NB4 (cell line): ENCODE measurements around the gene CHD2.

Source experiments
- POLR2A ChIP-seq: IDR thresholded peaks from 2 replicates; pipeline ENCODE4 v1.6.1; 2011; ENCODE audit warnings: mild to moderate bottlenecking; ENCODE audit not compliant: insufficient read length; ENCODE audit errors: extremely low read depth
- TF ChIP-seq, protein P1 (sequence below): IDR thresholded peaks from one replicate; pipeline ENCODE4 v1.5.1; 2012; ENCODE audit warnings: low read depth, low read length

DNA sequence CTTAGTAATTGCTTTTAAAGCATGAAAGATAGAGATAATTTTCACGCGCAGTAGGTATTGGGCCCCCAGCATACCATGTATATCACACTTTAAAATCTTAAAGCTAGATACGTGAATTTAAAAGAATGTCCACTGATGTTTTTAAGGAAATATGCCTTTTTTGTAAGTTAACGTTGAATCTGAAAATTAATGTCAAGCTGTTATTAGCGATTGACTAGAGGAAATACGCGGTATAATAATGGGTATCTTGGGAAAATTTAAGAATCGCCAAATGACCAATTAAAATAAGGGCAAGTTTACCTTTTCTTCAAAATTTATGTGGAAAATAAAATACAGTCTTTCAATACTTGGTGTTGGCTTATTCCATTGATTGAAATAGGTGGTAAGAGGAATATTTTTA lies 13.3 kb upstream of the CHD2 start:
- no peak for TF ChIP-seq POLR2A
- TF ChIP-seq, protein P1, sequence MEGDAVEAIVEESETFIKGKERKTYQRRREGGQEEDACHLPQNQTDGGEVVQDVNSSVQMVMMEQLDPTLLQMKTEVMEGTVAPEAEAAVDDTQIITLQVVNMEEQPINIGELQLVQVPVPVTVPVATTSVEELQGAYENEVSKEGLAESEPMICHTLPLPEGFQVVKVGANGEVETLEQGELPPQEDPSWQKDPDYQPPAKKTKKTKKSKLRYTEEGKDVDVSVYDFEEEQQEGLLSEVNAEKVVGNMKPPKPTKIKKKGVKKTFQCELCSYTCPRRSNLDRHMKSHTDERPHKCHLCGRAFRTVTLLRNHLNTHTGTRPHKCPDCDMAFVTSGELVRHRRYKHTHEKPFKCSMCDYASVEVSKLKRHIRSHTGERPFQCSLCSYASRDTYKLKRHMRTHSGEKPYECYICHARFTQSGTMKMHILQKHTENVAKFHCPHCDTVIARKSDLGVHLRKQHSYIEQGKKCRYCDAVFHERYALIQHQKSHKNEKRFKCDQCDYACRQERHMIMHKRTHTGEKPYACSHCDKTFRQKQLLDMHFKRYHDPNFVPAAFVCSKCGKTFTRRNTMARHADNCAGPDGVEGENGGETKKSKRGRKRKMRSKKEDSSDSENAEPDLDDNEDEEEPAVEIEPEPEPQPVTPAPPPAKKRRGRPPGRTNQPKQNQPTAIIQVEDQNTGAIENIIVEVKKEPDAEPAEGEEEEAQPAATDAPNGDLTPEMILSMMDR = no peak
